ENCODE results near the gene PRPF8. TPM values are rescaled to one million over a fixed set of nuclear protein-coding genes. Genes with fewer than 3 reads are reported as not detected.

PRPF8 gene
- total RNA-seq, 3 donors from 2014 or later, result 173 to 183 (median 176) TPM

DNA sequence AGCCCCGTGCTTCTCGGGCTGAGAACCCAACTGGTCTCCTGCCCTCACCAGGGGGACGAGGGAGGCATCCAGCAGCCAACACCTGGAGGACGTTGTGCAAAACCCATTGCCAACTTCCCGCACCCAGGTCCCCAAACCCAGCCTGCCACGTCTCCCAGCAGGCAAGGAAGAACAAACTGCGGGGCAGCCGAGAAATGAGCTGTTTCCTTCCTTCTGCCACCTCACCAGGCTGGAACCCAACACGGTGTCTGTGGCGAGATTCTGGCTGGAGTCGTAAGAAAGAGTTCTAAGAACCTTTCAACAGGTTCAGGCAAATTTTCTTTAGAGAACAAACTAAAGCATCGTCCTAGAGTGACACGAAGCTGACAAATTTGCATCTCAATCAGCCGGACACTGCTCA lies 59.6 kb downstream of the PRPF8 start:
- peaks cover 0 to 12% of the 10 kb centered on the region in 2 donors for H3K4me1 ChIP-seq
- no peak overlapping the region for H3K4me3 ChIP-seq
- no peaks in the 10 kb centered on the region for H3K36me3 ChIP-seq
- no peak for TF ChIP-seq CTCF (IDR thresholded peaks at IDR 0.05)
- H3K9me3 ChIP-seq, result no peaks in the 10 kb centered on the region
- H3K27me3 ChIP-seq, result no peaks in the 10 kb centered on the region
- intact Hi-C loops (cut with DNase I; ENCODE audit: low total_unique reads), result loop anchor here (5.0 kb wide), 1 partner anchor 53 kb away; no protein-coding TSS in a partner anchor
- H3K27ac ChIP-seq, result peak overlapping the region in 1 of 2 donors; percentile 68
- no peak for DNase-seq (ENCODE audit: low spot score in 2 of 2)

GRCh38 chr17:1624650-1625049 lies 60.0 kb downstream of the PRPF8 start:
- H3K36me3 ChIP-seq, result no peaks in the 10 kb centered on the region
- H3K27ac ChIP-seq, result peak overlapping the region in 1 of 2 donors; percentile 68
- H3K4me3 ChIP-seq, result no peak overlapping the region
- H3K9me3 ChIP-seq, result no peaks in the 10 kb centered on the region
- TF ChIP-seq CTCF (IDR thresholded peaks at IDR 0.05), result no peak
- no peak for TF ChIP-seq POLR2A (IDR thresholded peaks at IDR 0.05)
- TF ChIP-seq POLR2AphosphoS5 (IDR thresholded peaks at IDR 0.05), result no peak
- intact Hi-C loops (cut with DNase I; ENCODE audit: low total_unique reads), result loop anchor here (5.0 kb wide), 1 partner anchor 52 kb away; no protein-coding TSS in a partner anchor
- peaks cover 0 to 12% of the 10 kb centered on the region in 2 donors for H3K4me1 ChIP-seq
- no peaks in the 10 kb centered on the region for H3K27me3 ChIP-seq
- no peak for DNase-seq (ENCODE audit: low spot score in 2 of 2)

GRCh38 chr17:1623057-1623630 lies 61.5 kb downstream of the PRPF8 start:
- no peak for TF ChIP-seq CTCF (IDR thresholded peaks at IDR 0.05)
- TF ChIP-seq POLR2A (IDR thresholded peaks at IDR 0.05), result no peak
- no peak overlapping the region for H3K27ac ChIP-seq
- intact Hi-C loops (cut with DNase I; ENCODE audit: low total_unique reads), result no loop called here

GRCh38 chr17:1621273-1621954 lies 63.3 kb downstream of the PRPF8 start:
- Histone ChIP-seq H3K27ac (peak overlapping the region; percentile 19 to 79), H3K27me3 (no peaks in the 10 kb centered on the region), H3K9me3 (no peaks in the 10 kb centered on the region), H3K36me3 (no peaks in the 10 kb centered on the region), H3K4me1 (no peaks in the 10 kb centered on the region), H3K4me3 (no peak overlapping the region)
- DNase-seq (ENCODE audit: low spot score in 2 of 2), result no peak
- TF ChIP-seq POLR2AphosphoS5 (IDR thresholded peaks at IDR 0.05) (no peak), CTCF (IDR thresholded peaks at IDR 0.05) (no peak), POLR2A (IDR thresholded peaks at IDR 0.05) (no peak)
- intact Hi-C loops (cut with DNase I; ENCODE audit: low total_unique reads), result no loop called here

More at GRCh38 chr17:1623057-1623630, 61.5 kb downstream of the PRPF8 start:
- no peak for DNase-seq (ENCODE audit: low spot score in 2 of 2)
- Histone ChIP-seq H3K4me1 (peaks cover 0 to 12% of the 10 kb centered on the region in 2 donors), H3K27me3 (no peaks in the 10 kb centered on the region), H3K9me3 (no peaks in the 10 kb centered on the region), H3K4me3 (no peak overlapping the region), H3K36me3 (no peaks in the 10 kb centered on the region)

GRCh38 chr17:1620486-1620885 lies 64.2 kb downstream of the PRPF8 start:
- no peak overlapping the region for H3K4me3 ChIP-seq
- DNase-seq (ENCODE audit: low spot score in 2 of 2), result no peak
- TF ChIP-seq CTCF (IDR thresholded peaks at IDR 0.05) (no peak), POLR2AphosphoS5 (IDR thresholded peaks at IDR 0.05) (no peak), POLR2A (IDR thresholded peaks at IDR 0.05) (no peak)
- intact Hi-C loops (cut with DNase I; ENCODE audit: low total_unique reads), result no loop called here
- no peaks in the 10 kb centered on the region for H3K9me3 ChIP-seq
- no peaks in the 10 kb centered on the region for H3K36me3 ChIP-seq
- no peaks in the 10 kb centered on the region for H3K27me3 ChIP-seq
- H3K4me1 ChIP-seq, result no peaks in the 10 kb centered on the region
- H3K27ac ChIP-seq, result peak overlapping the region in 1 of 2 donors; percentile 79
